ENCODE measurements around the gene MEIS2.

Gene MEIS2

GRCh38 chr15:37117030-37117429 is 16.7 kb upstream of the MEIS2 start:
- no peak overlapping the region for H2AFZ ChIP-seq (ENCODE audit: low read depth, low read length)
- H3K9me3 ChIP-seq (ENCODE audit: insufficient read depth, low read length): no peaks in the 10 kb centered on the region
- H3K4me2 ChIP-seq (ENCODE audit: low read length): no peak overlapping the region
- no peaks in the 10 kb centered on the region for H4K20me1 ChIP-seq (ENCODE audit: insufficient read depth, low read length)
- H3K27ac ChIP-seq (ENCODE audit: low read length): no peak overlapping the region
- no peaks in the 10 kb centered on the region for H3K4me1 ChIP-seq (ENCODE audit: low read length)
- H3K9ac ChIP-seq (ENCODE audit: low read length): no peak overlapping the region
- H3K36me3 ChIP-seq (replicated peaks; ENCODE audit: low read depth, low read length): no peaks in the 10 kb centered on the region
- H3K79me2 ChIP-seq (ENCODE audit: low read length): no peaks in the 10 kb centered on the region
- no peak overlapping the region for H3K4me3 ChIP-seq (ENCODE audit: low read length)
- peaks cover 14% of the 10 kb centered on the region for H3K27me3 ChIP-seq (ENCODE audit: low read depth, low read length)
- TF ChIP-seq EZH2phosphoT487 (IDR thresholded peaks at IDR 0.05; ENCODE audit: low read depth): no peak
- no peak for TF ChIP-seq CTCF (IDR thresholded peaks at IDR 0.05; ENCODE audit: low read depth, low read length)

- Histone ChIP-seq H4K20me1 (ENCODE audit: insufficient read depth, low read length) (no peaks in the 10 kb centered on the region), H2AFZ (ENCODE audit: low read depth, low read length) (no peak overlapping the region), H3K4me2 (ENCODE audit: low read length) (no peak overlapping the region), H3K79me2 (ENCODE audit: low read length) (no peaks in the 10 kb centered on the region), H3K9me3 (ENCODE audit: insufficient read depth, low read length) (no peaks in the 10 kb centered on the region), H3K27ac (ENCODE audit: low read length) (no peak overlapping the region), H3K9ac (ENCODE audit: low read length) (no peak overlapping the region), H3K4me1 (ENCODE audit: low read length) (no peaks in the 10 kb centered on the region), H3K4me3 (ENCODE audit: low read length) (no peak overlapping the region), H3K27me3 (ENCODE audit: low read depth, low read length) (peaks cover 7% of the 10 kb centered on the region), H3K36me3 (replicated peaks; ENCODE audit: low read depth, low read length) (no peaks in the 10 kb centered on the region)
- TF ChIP-seq CTCF (IDR thresholded peaks at IDR 0.05; ENCODE audit: low read depth, low read length) (no peak), EZH2phosphoT487 (IDR thresholded peaks at IDR 0.05; ENCODE audit: low read depth) (no peak)
Measured at GRCh38 chr15:37115538-37115937, 15.2 kb upstream of the MEIS2 start.

DNA sequence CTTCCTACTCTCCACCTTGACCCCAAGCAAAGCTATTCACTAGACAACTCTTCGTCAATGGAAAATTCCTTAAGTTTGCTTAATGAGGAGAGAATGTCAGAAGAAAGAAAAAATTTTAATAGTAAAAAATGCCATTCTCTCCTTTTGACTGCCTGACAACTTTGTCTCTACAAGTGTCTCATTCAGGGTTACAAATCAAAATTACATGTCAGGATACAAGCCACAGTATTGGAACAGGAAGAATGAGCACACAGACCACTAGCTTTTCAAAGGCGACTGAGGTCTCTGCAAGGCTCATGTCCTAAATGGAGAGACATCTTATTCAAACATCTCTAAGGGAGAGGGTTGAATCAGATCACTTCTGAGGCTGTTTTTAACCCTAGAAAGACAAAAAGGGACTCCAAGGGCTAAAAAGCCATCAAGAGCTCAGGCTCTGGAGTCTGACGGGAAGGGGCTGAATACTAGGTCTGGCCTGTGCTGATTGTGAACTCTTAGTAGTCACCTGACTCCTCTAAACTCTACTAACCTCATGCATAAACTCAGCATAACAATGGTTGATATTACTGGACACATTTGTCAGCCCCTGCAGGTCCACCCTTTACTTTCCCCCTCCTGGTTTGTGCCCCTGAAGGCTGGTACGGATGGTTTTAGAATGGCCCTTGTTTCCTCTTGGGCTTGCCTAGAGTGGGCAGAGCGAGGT is 12.8 kb upstream of the MEIS2 start:
- no peak overlapping the region for H2AFZ ChIP-seq (ENCODE audit: low read depth, low read length)
- H3K4me1 ChIP-seq (ENCODE audit: low read length): no peaks in the 10 kb centered on the region
- H3K27ac ChIP-seq (ENCODE audit: low read length): no peak overlapping the region
- no peak overlapping the region for H3K4me2 ChIP-seq (ENCODE audit: low read length)
- H3K36me3 ChIP-seq (replicated peaks; ENCODE audit: low read depth, low read length): no peaks in the 10 kb centered on the region
- no peaks in the 10 kb centered on the region for H3K79me2 ChIP-seq (ENCODE audit: low read length)
- TF ChIP-seq EZH2phosphoT487 (IDR thresholded peaks at IDR 0.05; ENCODE audit: low read depth) (no peak), CTCF (IDR thresholded peaks at IDR 0.05; ENCODE audit: low read depth, low read length) (no peak)
- peaks cover 7% of the 10 kb centered on the region for H3K27me3 ChIP-seq (ENCODE audit: low read depth, low read length)
- no peak overlapping the region for H3K9ac ChIP-seq (ENCODE audit: low read length)
- no peaks in the 10 kb centered on the region for H3K9me3 ChIP-seq (ENCODE audit: insufficient read depth, low read length)
- no peaks in the 10 kb centered on the region for H4K20me1 ChIP-seq (ENCODE audit: insufficient read depth, low read length)
- no peak overlapping the region for H3K4me3 ChIP-seq (ENCODE audit: low read length)

DNA sequence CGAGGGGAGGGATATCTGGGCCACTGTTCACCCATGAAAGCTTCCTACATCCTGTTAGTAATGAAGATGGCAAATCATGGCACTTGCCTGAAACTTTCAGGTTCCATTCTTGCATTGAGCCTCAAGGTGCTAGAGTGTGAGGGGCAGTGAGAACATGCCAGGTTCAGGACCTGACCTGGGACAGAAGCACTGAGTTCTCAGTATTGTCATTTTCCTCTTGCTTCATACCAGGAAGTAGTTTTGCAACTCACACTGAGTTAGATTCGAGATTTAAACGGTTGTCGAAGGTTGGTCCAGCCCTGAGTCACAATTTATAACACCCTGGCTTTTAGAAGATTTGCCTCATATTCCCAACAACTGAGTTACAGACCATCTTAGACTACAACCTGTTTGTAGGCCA is 11.8 kb upstream of the MEIS2 start:
- TF ChIP-seq EZH2phosphoT487 (IDR thresholded peaks at IDR 0.05; ENCODE audit: low read depth) (no peak), CTCF (IDR thresholded peaks at IDR 0.05; ENCODE audit: low read depth, low read length) (no peak)
- Histone ChIP-seq H3K79me2 (ENCODE audit: low read length) (no peaks in the 10 kb centered on the region), H3K27me3 (ENCODE audit: low read depth, low read length) (peaks cover 7% of the 10 kb centered on the region), H4K20me1 (ENCODE audit: insufficient read depth, low read length) (no peaks in the 10 kb centered on the region), H3K36me3 (replicated peaks; ENCODE audit: low read depth, low read length) (no peaks in the 10 kb centered on the region), H3K4me2 (ENCODE audit: low read length) (no peak overlapping the region), H3K27ac (ENCODE audit: low read length) (no peak overlapping the region), H3K9me3 (ENCODE audit: insufficient read depth, low read length) (no peaks in the 10 kb centered on the region), H3K4me1 (ENCODE audit: low read length) (no peaks in the 10 kb centered on the region), H3K4me3 (ENCODE audit: low read length) (no peak overlapping the region), H3K9ac (ENCODE audit: low read length) (no peak overlapping the region), H2AFZ (ENCODE audit: low read depth, low read length) (no peak overlapping the region)

Measured in OCI-LY3 (cell line).